ENCODE measurements around the gene CENPB. TPM values are rescaled to one million over a fixed set of nuclear protein-coding genes. Genes with fewer than 3 reads are reported as not detected.

CENPB gene
- total and polyA plus RNA-seq, 2 of the 4 experiments (the other 2 are of a cell fraction) = 45.7 to 59.1 TPM

DNA sequence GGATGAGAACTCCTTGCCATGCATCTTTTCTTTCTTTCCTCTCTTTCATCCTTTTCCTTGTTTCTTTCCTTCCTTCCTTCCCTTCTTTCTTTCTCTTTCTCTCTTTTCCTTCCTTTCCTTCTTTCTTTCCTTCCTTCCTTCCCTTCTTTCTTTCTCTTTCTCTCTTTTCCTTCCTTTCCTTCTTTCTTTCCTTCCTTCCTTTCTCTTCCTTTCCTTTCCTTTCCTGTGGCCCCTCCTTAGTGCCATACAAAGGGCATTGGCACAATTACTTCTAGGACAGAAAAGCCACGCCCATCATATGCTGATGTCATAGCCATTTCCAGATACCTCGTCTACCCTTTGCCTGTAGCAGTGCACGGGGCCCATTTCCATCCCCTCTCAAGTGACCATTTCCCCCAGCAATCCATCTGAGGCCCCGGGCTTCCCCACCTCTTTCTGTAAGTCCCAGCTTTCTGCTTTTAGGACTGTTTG, 2.2 kb upstream of the CENPB start:
- Histone ChIP-seq H3K79me1 (ENCODE audit: low read depth in 1 of 2, low read length in 2 of 2) (peaks cover 5 to 21% of the 10 kb centered on the region in 2 experiments; a peak in 3 of 4 replicates), H4K5ac (ENCODE audit: low read depth, low read length) (no peak overlapping the region), H3K4me2 (ENCODE audit: low read depth, low read length) (no peak overlapping the region), H3K18ac (ENCODE audit: low read depth, low read length) (no peak overlapping the region), H3K27me3 (ENCODE audit: control insufficient read depth, insufficient read depth, low read length) (no peaks in the 10 kb centered on the region), H4K91ac (ENCODE audit: insufficient read depth, low read depth, low read length) (no peak overlapping the region), H2AFZ (replicated peaks; ENCODE audit: low read length, poor library complexity) (peak overlapping the region; percentile 4), H2BK20ac (ENCODE audit: low read depth, low read length) (no peak overlapping the region), H3K9me3 (ENCODE audit: control insufficient read depth, insufficient read depth, low read length) (no peaks in the 10 kb centered on the region), H2BK5ac (ENCODE audit: low read depth, low read length, poor library complexity, severe bottlenecking) (no peak overlapping the region), H3K14ac (replicated peaks; ENCODE audit: low read depth, low read length) (no peak overlapping the region), H2AK9ac (replicated peaks; ENCODE audit: low read depth, low read length, poor library complexity) (no peak overlapping the region), H3K9ac (ENCODE audit: low read depth, low read length) (no peak overlapping the region), H2AK5ac (ENCODE audit: low read depth, low read length) (no peak overlapping the region), H3K4me1 (ENCODE audit: control insufficient read depth, insufficient read depth, low read length) (peaks cover 16% of the 10 kb centered on the region), H3K27ac (ENCODE audit: insufficient read depth, low read length) (no peak overlapping the region), H3K4me3 (ENCODE audit: insufficient read depth, low read depth, low read length) (no peak overlapping the region), H3K4ac (ENCODE audit: low read depth, low read length) (no peak overlapping the region), H3K56ac (ENCODE audit: extremely low read depth, insufficient read depth, low read length) (no peak overlapping the region), H3K36me3 (ENCODE audit: control insufficient read depth, insufficient read depth, low read length) (peaks cover 7% of the 10 kb centered on the region), H4K20me1 (ENCODE audit: insufficient read depth, low read length) (peaks cover 24% of the 10 kb centered on the region), H4K8ac (ENCODE audit: low read depth in 2 of 2, low read length in 2 of 2) (no peak overlapping the region), H2BK15ac (ENCODE audit: low read depth, low read length) (no peak overlapping the region), H3K9me1 (ENCODE audit: insufficient read depth, low read length) (peaks cover 12% of the 10 kb centered on the region), H2BK120ac (ENCODE audit: low read depth, low read length) (no peak overlapping the region), H3K23ac (ENCODE audit: low read depth, low read length) (no peak overlapping the region)
- ATAC-seq (ENCODE audit: low read depth) (no peak), DNase-seq (no peak)
- WGBS, 2 experiments (ENCODE audit: extremely low coverage in 2 of 2, insufficient read length in 1 of 2) = 67% methylated on average over 3 of the region's 4 CpGs; no CpG with 5 or more reads in 1 of the 2 experiments
- no peak for TF ChIP-seq FOS (IDR thresholded peaks at IDR 0.05; ENCODE audit: low read depth, low read length)
- CTCF ChIA-PET = interaction anchor here (1.4 kb wide), 1 partner anchor 29 kb away, joined by 4 read pairs; no protein-coding TSS in a partner anchor
- no TSS peak for BruUV-seq (replicated peaks)
- in situ Hi-C loops (cut with MboI; ENCODE audit: low sequenced_read_pairs) (loop anchor here (10.0 kb wide), 1 partner anchor 296 kb away; no protein-coding TSS in a partner anchor), intact Hi-C loops (cut with micrococcal nuclease) (loop anchor here (5.0 kb wide), 1 partner anchor 226 kb away; no protein-coding TSS in a partner anchor), dilution Hi-C loops (cut with HindIII; ENCODE audit: low sequenced_read_pairs, unreplicated experiment) (no loop called here)
- POLR2A ChIA-PET (ENCODE audit: unreplicated experiment) = interaction anchor here (0.7 kb wide), 1 partner anchor 91 kb away, joined by 5 read pairs; no protein-coding TSS in a partner anchor

Measured in IMR-90 (cell line).